ENCODE data around the gene CD79A.

CD79A gene

GRCh38 chr19:41917676-41918075 lies 40.6 kb downstream of the CD79A start:
- no peaks in the 10 kb centered on the region for H3K9me3 ChIP-seq (ENCODE audit: control insufficient read depth in 2 of 2, low read length in 2 of 2)
- H3K9ac ChIP-seq (ENCODE audit: low read depth in 1 of 2, low read length in 2 of 2), result no peak overlapping the region
- peaks cover 0 to 2% of the 10 kb centered on the region in 2 donors for H3K36me3 ChIP-seq (ENCODE audit: control insufficient read depth in 2 of 2, insufficient read depth in 2 of 2, low read length in 2 of 2)
- H3K27ac ChIP-seq (ENCODE audit: low read depth in 2 of 2, low read length in 2 of 2), result no peak overlapping the region
- peaks cover 0 to 5% of the 10 kb centered on the region in 2 donors for H3K4me1 ChIP-seq (ENCODE audit: control insufficient read depth in 2 of 2, insufficient read depth in 2 of 2, low read length in 2 of 2)
- H3K4me3 ChIP-seq (ENCODE audit: low read length in 2 of 2), result no peak overlapping the region
- H3K27me3 ChIP-seq (ENCODE audit: control insufficient read depth in 2 of 2, insufficient read depth in 2 of 2, low read length in 2 of 2), result peaks cover 37 to 55% of the 10 kb centered on the region in 2 donors

GRCh38 chr19:41918095-41918494 lies 41.0 kb downstream of the CD79A start:
- Histone ChIP-seq H3K9ac (ENCODE audit: low read depth in 1 of 2, low read length in 2 of 2) (no peak overlapping the region), H3K4me3 (ENCODE audit: low read length in 2 of 2) (no peak overlapping the region), H3K27ac (ENCODE audit: low read depth in 2 of 2, low read length in 2 of 2) (no peak overlapping the region), H3K36me3 (ENCODE audit: control insufficient read depth in 2 of 2, insufficient read depth in 2 of 2, low read length in 2 of 2) (peaks cover 0 to 2% of the 10 kb centered on the region in 2 donors), H3K4me1 (ENCODE audit: control insufficient read depth in 2 of 2, insufficient read depth in 2 of 2, low read length in 2 of 2) (peaks cover 0 to 5% of the 10 kb centered on the region in 2 donors), H3K27me3 (ENCODE audit: control insufficient read depth in 2 of 2, insufficient read depth in 2 of 2, low read length in 2 of 2) (peaks cover 39 to 52% of the 10 kb centered on the region in 2 donors), H3K9me3 (ENCODE audit: control insufficient read depth in 2 of 2, low read length in 2 of 2) (no peaks in the 10 kb centered on the region)

- peaks cover 0 to 5% of the 10 kb centered on the region in 2 donors for H3K4me1 ChIP-seq (ENCODE audit: control insufficient read depth in 2 of 2, insufficient read depth in 2 of 2, low read length in 2 of 2)
- no peak overlapping the region for H3K9ac ChIP-seq (ENCODE audit: low read depth in 1 of 2, low read length in 2 of 2)
- no peak overlapping the region for H3K4me3 ChIP-seq (ENCODE audit: low read length in 2 of 2)
- no peaks in the 10 kb centered on the region for H3K9me3 ChIP-seq (ENCODE audit: control insufficient read depth in 2 of 2, low read length in 2 of 2)
- no peak overlapping the region for H3K27ac ChIP-seq (ENCODE audit: low read depth in 2 of 2, low read length in 2 of 2)
- peaks cover 35 to 46% of the 10 kb centered on the region in 2 donors for H3K27me3 ChIP-seq (ENCODE audit: control insufficient read depth in 2 of 2, insufficient read depth in 2 of 2, low read length in 2 of 2)
- H3K36me3 ChIP-seq (ENCODE audit: control insufficient read depth in 2 of 2, insufficient read depth in 2 of 2, low read length in 2 of 2), result peaks cover 0 to 2% of the 10 kb centered on the region in 2 donors
Observed at GRCh38 chr19:41918653-41919244, 41.7 kb downstream of the CD79A start.

GRCh38 chr19:41919948-41920712 lies 43.1 kb downstream of the CD79A start:
- Histone ChIP-seq H3K36me3 (ENCODE audit: control insufficient read depth in 2 of 2, insufficient read depth in 2 of 2, low read length in 2 of 2) (peaks cover 0 to 2% of the 10 kb centered on the region in 2 donors), H3K27me3 (ENCODE audit: control insufficient read depth in 2 of 2, insufficient read depth in 2 of 2, low read length in 2 of 2) (peaks cover 31 to 43% of the 10 kb centered on the region in 2 donors), H3K4me3 (ENCODE audit: low read length in 2 of 2) (no peak overlapping the region), H3K9me3 (ENCODE audit: control insufficient read depth in 2 of 2, low read length in 2 of 2) (no peaks in the 10 kb centered on the region), H3K27ac (ENCODE audit: low read depth in 2 of 2, low read length in 2 of 2) (no peak overlapping the region), H3K4me1 (ENCODE audit: control insufficient read depth in 2 of 2, insufficient read depth in 2 of 2, low read length in 2 of 2) (peaks cover 0 to 4% of the 10 kb centered on the region in 2 donors), H3K9ac (ENCODE audit: low read depth in 1 of 2, low read length in 2 of 2) (no peak overlapping the region)

- H3K36me3 ChIP-seq (ENCODE audit: control insufficient read depth in 2 of 2, insufficient read depth in 2 of 2, low read length in 2 of 2), result peaks cover 0 to 2% of the 10 kb centered on the region in 2 donors
- no peak overlapping the region for H3K4me3 ChIP-seq (ENCODE audit: low read length in 2 of 2)
- H3K9me3 ChIP-seq (ENCODE audit: control insufficient read depth in 2 of 2, low read length in 2 of 2), result no peaks in the 10 kb centered on the region
- no peak overlapping the region for H3K27ac ChIP-seq (ENCODE audit: low read depth in 2 of 2, low read length in 2 of 2)
- no peak overlapping the region for H3K9ac ChIP-seq (ENCODE audit: low read depth in 1 of 2, low read length in 2 of 2)
- H3K27me3 ChIP-seq (ENCODE audit: control insufficient read depth in 2 of 2, insufficient read depth in 2 of 2, low read length in 2 of 2), result peaks cover 33 to 42% of the 10 kb centered on the region in 2 donors
- no peaks in the 10 kb centered on the region for H3K4me1 ChIP-seq (ENCODE audit: control insufficient read depth in 2 of 2, insufficient read depth in 2 of 2, low read length in 2 of 2)
Observed at GRCh38 chr19:41920882-41921576, 44.0 kb downstream of the CD79A start.

GRCh38 chr19:41921577-41922576 lies 44.8 kb downstream of the CD79A start:
- no peaks in the 10 kb centered on the region for H3K36me3 ChIP-seq (ENCODE audit: control insufficient read depth in 2 of 2, insufficient read depth in 2 of 2, low read length in 2 of 2)
- H3K9ac ChIP-seq (ENCODE audit: low read depth in 1 of 2, low read length in 2 of 2), result no peak overlapping the region
- H3K4me3 ChIP-seq (ENCODE audit: low read length in 2 of 2), result no peak overlapping the region
- peaks cover 31 to 33% of the 10 kb centered on the region in 2 donors for H3K27me3 ChIP-seq (ENCODE audit: control insufficient read depth in 2 of 2, insufficient read depth in 2 of 2, low read length in 2 of 2)
- no peak overlapping the region for H3K27ac ChIP-seq (ENCODE audit: low read depth in 2 of 2, low read length in 2 of 2)
- H3K4me1 ChIP-seq (ENCODE audit: control insufficient read depth in 2 of 2, insufficient read depth in 2 of 2, low read length in 2 of 2), result peaks cover 0 to 2% of the 10 kb centered on the region in 2 donors
- no peaks in the 10 kb centered on the region for H3K9me3 ChIP-seq (ENCODE audit: control insufficient read depth in 2 of 2, low read length in 2 of 2)

- H3K4me1 ChIP-seq (ENCODE audit: control insufficient read depth in 2 of 2, insufficient read depth in 2 of 2, low read length in 2 of 2), result peaks cover 0 to 4% of the 10 kb centered on the region in 2 donors
- peaks cover 29 to 33% of the 10 kb centered on the region in 2 donors for H3K27me3 ChIP-seq (ENCODE audit: control insufficient read depth in 2 of 2, insufficient read depth in 2 of 2, low read length in 2 of 2)
- H3K27ac ChIP-seq (ENCODE audit: low read depth in 2 of 2, low read length in 2 of 2), result no peak overlapping the region
- no peak overlapping the region for H3K4me3 ChIP-seq (ENCODE audit: low read length in 2 of 2)
- no peak overlapping the region for H3K9ac ChIP-seq (ENCODE audit: low read depth in 1 of 2, low read length in 2 of 2)
- no peaks in the 10 kb centered on the region for H3K36me3 ChIP-seq (ENCODE audit: control insufficient read depth in 2 of 2, insufficient read depth in 2 of 2, low read length in 2 of 2)
- H3K9me3 ChIP-seq (ENCODE audit: control insufficient read depth in 2 of 2, low read length in 2 of 2), result no peaks in the 10 kb centered on the region
Observed at GRCh38 chr19:41922585-41922984, 45.5 kb downstream of the CD79A start.

- H3K27me3 ChIP-seq (ENCODE audit: control insufficient read depth in 2 of 2, insufficient read depth in 2 of 2, low read length in 2 of 2), result peaks cover 24 to 33% of the 10 kb centered on the region in 2 donors
- peaks cover 2 to 4% of the 10 kb centered on the region in 2 donors for H3K4me1 ChIP-seq (ENCODE audit: control insufficient read depth in 2 of 2, insufficient read depth in 2 of 2, low read length in 2 of 2)
- H3K4me3 ChIP-seq (ENCODE audit: low read length in 2 of 2), result no peak overlapping the region
- no peak overlapping the region for H3K27ac ChIP-seq (ENCODE audit: low read depth in 2 of 2, low read length in 2 of 2)
- no peak overlapping the region for H3K9ac ChIP-seq (ENCODE audit: low read depth in 1 of 2, low read length in 2 of 2)
- no peaks in the 10 kb centered on the region for H3K9me3 ChIP-seq (ENCODE audit: control insufficient read depth in 2 of 2, low read length in 2 of 2)
- H3K36me3 ChIP-seq (ENCODE audit: control insufficient read depth in 2 of 2, insufficient read depth in 2 of 2, low read length in 2 of 2), result no peaks in the 10 kb centered on the region
Observed at GRCh38 chr19:41923045-41923788, 46.1 kb downstream of the CD79A start.
